ENCODE data around the gene FARP1.

Gene FARP1

DNA sequence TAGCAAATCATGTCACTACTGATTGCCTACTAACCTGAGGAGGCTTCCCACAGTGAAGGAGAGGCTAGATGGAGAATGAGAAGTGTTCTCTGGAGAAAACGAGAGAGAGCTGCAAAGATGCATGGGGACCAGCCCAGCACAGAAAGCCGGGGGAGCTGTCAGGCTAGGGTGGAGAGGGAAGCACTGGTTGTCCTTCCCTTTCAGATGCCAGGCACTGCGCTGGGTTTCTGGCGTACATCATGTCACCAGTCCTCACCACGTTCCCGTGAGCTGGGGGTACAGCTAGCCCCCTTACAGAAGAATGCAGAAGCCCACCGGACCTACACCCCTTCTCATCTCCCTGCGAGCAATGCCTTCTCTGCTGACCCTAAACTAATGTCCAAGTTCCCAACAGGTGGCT is 348.0 kb downstream of the FARP1 start:
- DNase-seq (ENCODE audit: low read depth in 1 of 2, low spot score in 1 of 2), result no peak

DNA sequence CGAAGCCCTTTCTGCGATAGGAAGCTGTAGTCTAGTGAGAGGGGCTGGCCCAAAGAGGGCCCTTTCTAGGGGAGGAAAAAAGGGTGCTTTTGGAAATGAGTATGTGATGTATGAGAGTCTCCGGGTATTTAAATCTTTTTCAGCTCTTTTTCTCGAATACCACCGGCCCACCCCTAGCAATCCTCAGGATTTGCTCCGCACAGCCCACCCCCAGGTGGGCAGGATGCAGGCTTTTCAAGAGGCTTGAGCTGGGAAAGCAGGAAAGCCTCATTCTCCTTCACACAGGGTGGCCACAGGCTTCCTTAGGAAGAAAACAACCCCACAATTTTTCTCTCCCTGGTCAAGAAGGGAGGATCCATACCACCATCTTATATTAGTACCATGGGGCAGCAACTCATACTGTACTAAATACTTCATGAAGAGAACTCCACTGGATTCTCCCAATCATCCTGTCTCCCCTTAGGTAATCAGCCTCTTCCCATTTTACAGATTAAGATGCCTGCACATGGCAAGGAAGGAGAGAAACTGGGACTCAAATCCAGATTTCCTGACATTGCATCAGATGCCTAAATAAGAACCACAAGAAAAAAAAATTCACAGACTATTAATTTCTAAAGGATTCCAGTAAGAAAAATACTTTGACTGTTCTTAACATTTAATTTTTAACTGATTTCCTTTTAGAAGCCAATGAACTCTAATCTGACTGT is 349.6 kb downstream of the FARP1 start:
- DNase-seq (ENCODE audit: low read depth in 1 of 2, low spot score in 1 of 2), result no peak

DNA sequence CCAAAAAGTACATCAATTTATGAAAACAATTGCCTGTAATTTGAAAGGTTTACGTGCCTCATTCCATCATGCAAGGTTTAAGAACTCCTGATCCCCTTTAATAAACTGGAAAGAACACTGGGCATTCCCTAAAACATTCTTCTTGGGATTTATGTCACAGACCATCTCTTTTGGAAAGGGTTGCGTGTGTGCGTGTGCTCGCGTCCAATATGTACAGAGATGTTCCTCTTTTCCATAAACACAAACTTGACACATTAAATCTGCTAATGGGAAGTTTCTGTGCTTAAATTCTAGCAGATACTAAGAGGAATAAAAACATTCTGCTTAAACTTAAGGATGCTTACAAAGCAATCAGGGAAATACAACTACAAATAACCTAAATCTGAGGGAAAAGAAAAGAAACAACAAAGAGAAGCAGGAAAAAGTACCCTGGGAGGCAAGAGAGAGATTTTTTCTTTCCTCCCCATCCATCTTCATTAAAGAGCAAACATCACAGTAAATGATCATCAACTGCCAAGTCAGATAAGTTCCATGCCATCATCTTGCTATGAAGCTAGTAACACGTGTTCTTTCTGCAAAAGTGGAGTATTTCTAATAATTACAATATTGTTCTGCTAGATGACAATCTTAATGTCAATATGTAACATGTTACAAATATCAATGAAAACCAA is 350.3 kb downstream of the FARP1 start:
- no peak for DNase-seq (ENCODE audit: low read depth in 1 of 2, low spot score in 1 of 2)

DNA sequence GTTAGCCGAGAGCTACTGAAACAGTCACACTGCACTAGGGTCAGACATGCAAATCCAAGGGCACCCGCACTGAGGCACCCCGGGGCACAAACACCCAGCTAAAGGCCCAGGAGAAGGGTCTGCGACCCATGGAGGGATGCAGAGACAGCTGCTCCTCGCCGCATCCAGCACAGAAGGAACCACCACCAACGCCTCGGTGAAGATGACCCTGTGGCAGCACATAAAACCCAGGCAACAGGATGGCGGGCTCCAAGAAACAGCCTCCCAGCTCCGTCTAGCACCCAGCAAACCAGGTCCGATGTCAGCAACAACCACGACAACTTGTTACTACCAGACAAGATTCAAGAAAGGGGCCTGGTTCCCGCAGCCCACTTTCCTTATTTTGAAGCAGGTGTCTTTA is 351.9 kb downstream of the FARP1 start:
- DNase-seq (ENCODE audit: low read depth in 1 of 2, low spot score in 1 of 2), result no peak

DNA sequence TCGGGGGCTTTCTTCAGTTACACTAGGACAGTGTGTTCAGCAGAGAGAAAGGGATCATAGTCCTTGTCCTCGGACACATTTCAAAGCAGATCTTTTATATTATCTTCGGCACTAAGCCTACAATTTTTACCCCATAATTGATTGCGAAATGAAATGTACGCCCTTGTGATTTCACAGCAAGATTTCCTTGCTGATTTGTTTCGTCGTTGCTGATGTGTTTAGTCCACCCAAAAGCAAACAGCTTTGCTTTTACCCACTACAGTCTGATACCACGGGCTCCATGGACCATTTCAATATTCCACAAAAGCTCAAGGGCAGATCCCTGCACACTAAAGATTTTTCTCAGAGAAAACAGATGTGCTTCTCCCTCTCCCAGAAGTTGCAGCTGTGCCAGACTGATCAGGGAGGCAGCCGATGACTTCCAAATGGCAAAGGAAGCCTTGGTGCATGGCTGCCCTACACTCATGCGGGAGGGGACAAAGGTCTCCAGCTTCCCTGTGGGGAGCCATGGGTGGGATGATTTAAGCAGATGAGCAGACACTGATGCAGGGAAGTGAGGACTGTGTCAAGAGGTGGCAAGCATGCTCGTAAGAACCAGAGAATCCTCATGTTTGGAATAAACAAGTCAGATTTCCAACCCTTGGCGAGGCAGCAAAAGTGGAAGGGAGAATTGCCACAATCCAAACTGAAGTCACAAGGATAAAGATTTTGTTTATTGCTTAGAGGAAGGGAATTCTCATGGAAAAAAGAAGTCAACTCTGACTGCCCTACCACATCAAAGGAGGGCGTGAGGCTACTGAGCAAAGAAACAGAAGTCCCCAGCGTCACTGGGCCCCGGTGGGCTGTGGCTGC is 353.0 kb downstream of the FARP1 start:
- DNase-seq (ENCODE audit: low read depth in 1 of 2, low spot score in 1 of 2), result no peak

DNA sequence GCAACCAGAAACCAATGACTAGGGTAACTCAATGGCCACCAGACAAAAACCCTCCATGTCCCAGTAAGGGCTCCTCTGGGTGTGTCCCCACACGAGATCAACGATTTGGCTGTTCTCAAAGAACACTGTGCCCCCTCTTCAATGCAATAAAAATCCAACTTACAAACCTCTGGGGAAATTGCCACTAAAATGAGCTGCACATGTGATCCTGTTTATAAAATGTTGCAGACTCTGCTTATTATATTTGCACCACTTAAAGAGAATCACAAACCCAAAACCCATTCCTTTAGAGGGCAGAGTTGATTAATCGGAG is 353.5 kb downstream of the FARP1 start:
- no peak for DNase-seq (ENCODE audit: low read depth in 1 of 2, low spot score in 1 of 2)

DNA sequence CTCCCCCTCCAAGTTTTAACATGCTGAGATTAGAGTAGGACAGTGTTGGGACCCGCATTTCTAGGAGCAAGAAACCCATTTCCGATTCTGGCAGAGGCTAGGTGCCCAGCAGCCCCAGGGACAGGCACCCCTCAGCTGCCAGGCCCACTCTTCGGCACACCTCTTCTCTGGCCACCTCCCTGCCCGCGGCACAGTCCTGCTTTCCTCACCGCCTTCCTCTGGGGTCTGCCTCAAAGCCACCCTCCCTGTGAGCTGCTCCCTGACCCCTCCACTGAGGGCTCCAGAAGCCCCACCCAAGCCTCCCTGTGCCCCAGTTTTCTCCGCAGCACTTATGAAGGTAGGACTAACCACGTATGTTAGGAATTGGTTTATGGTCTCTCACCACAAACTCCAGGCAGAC is 354.1 kb downstream of the FARP1 start:
- no peak for DNase-seq (ENCODE audit: low read depth in 1 of 2, low spot score in 1 of 2)

DNA sequence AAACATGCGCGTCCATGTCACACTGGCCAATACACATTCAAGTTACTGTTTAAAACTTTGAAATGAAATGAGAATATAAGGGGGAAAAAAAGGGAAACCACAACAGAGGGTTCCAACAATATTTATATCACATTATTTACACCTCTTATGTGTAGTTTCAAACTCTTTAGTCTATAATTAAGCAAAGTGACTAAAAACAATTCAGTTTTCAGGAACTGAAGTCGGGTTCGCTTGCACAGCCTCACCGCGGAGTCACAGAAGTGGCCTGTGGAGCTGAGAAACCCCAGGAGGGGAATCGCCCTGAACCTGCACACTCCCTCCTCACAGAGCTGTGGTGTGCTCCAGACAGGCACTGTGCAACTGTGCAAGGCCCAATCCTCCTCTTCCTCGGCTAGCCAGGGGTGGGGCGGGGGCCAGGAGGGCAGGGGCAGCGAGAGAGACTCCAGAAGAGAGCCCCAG is 358.1 kb downstream of the FARP1 start:
- no peak for DNase-seq (ENCODE audit: low read depth in 1 of 2, low spot score in 1 of 2)

DNA sequence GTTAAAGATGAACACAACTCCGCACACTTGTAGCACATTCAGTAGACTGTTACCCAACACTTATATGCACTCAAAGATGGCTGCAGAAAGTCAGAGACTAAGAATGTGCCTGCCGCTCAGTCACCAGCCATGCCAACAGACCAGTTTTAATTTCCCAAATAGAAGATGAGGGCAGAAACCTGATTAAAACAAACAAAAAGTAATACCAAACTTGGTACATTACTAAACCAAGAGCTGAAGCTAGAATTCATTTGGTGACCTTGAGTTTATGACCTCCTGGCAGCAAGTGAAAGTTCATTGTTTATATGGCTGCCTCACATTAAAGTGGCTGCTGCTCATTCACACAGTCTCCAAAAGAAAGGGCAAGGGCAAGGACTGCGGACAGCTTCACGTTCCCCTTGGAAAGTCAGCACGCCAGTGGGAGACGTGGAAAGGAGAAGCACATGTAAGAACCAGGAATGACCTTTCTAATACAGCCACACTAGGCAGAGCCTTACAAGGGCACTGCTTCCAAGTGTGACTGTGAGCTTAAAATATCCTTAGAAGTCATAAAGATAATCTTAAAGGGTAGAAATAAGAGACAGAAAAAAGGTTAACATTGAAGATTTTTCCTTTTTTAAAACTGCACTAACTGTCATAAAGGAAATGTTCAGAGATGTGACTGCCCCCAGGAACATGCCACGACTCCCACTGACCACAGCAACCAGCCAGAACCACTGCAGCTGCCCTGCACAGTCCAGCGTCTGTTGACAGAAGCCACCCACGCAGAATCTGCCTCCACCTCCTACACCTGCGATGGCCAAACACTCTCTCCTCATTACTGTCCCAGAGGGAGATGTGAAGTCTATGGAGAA is 360.5 kb downstream of the FARP1 start:
- DNase-seq (ENCODE audit: low read depth in 1 of 2, low spot score in 1 of 2), result no peak

DNA sequence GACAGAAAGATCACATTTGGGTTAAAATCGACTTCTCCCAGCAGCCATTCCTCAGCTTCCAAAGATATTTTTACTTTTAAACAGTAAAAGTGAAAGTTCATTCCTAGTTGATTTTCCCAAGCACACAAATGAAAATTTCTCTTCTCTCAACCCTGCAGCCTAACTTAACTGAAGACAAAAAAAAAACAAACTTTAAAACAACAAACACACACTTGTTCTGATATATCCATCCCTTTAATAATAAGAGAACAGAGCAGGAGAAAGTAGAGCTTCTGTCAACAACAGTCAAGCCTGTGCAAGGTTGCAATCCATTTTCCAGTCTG is 361.1 kb downstream of the FARP1 start:
- DNase-seq (ENCODE audit: low read depth in 1 of 2, low spot score in 1 of 2), result no peak

DNA sequence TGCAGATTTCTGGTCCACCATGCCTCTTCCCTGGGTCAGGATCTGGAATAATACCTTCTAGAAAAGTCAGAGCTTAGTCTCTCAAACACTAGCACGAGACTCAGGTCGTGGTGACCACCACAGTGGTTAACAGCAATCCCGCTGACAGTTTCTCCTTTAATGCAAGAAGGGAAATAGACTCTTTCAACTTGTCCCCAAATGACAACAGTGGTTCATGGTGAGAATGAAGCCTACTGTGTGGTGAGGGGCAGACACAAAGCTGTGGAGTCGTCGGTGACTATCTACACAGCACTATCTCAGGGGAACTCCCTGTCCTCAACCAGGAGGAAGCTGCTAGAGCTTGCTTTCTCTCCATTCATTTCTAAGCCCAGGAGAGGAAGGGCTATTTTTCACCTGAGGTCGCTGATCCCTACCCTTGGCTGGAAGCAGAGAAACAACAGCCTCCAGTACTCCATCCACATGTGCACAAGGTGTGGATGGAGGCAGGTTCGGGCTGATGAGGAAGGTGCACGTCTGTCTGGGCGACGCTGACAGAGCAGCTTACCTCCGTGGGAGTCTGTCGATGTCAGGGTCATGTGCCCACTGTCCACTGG is 361.6 kb downstream of the FARP1 start:
- DNase-seq (ENCODE audit: low read depth in 1 of 2, low spot score in 1 of 2), result no peak
